MM.1S (cell line): ENCODE measurements around the gene HOMER3.

Source experiments
- DNase-seq: peaks from one replicate; pipeline ENCODE4 v3.0.0-alpha.2; 2015
- H2AFZ ChIP-seq: fragments of 300-600 bp; sonication (generic); 2 replicates; pipeline ENCODE4 v1.6.0; 2016; ENCODE audit warnings: antibody characterized with exemption, low read length
- H3F3A ChIP-seq: fragments of 300-600 bp; sonication (generic); 2 replicates; pipeline ENCODE4 v1.6.1; 2016; ENCODE audit warnings: mild to moderate bottlenecking, antibody characterized with exemption, low read length, moderate library complexity, mixed read lengths; ENCODE audit not compliant: insufficient read depth
- H3K27ac ChIP-seq: fragments of 300-600 bp; sonication (generic); 2 replicates; pipeline ENCODE4 v1.5.1; 2016; ENCODE audit warnings: mild to moderate bottlenecking, low read length
- H3K27me3 ChIP-seq: fragments of 300-600 bp; sonication (generic); replicated peaks from 2 replicates; pipeline ENCODE4 v1.6.0; 2016; ENCODE audit warnings: low read length; ENCODE audit not compliant: insufficient read depth
- H3K36me3 ChIP-seq: fragments of 300-600 bp; sonication (generic); replicated peaks from 2 replicates; pipeline ENCODE4 v1.6.1; 2016; ENCODE audit warnings: mild to moderate bottlenecking, low read length, mixed read lengths; ENCODE audit not compliant: insufficient read depth
- H3K4me1 ChIP-seq: fragments of 300-600 bp; sonication (generic); 2 replicates; pipeline ENCODE4 v1.6.1; 2016; ENCODE audit warnings: low read length, mixed read lengths
- H3K4me2 ChIP-seq: fragments of 300-600 bp; sonication (generic); 2 replicates; pipeline ENCODE4 v1.6.0; 2016; ENCODE audit warnings: low read depth, low read length
- H3K4me3 ChIP-seq: fragments of 300-600 bp; sonication (generic); 2 replicates; pipeline ENCODE4 v1.5.1; 2016; ENCODE audit warnings: low read length, mixed read lengths
- H3K79me2 ChIP-seq: fragments of 300-600 bp; sonication (generic); 2 replicates; pipeline ENCODE4 v1.6.1; 2016; ENCODE audit warnings: mixed run types, low read length, mixed read lengths
- H3K9ac ChIP-seq: fragments of 300-600 bp; sonication (generic); 2 replicates; pipeline ENCODE4 v1.6.1; 2016; ENCODE audit warnings: low read length, mixed read lengths
- H3K9me2 ChIP-seq: fragments of 300-600 bp; sonication (generic); replicated peaks from 2 replicates; pipeline ENCODE4 v1.6.1; 2016; ENCODE audit warnings: mild to moderate bottlenecking, low read length, mixed read lengths; ENCODE audit not compliant: insufficient read depth
- H3K9me3 ChIP-seq: fragments of 300-600 bp; sonication (generic); replicated peaks from 2 replicates; pipeline ENCODE4 v1.6.1; 2016; ENCODE audit warnings: mild to moderate bottlenecking, low read length, mixed read lengths; ENCODE audit not compliant: insufficient read depth
- H4K20me1 ChIP-seq: fragments of 300-600 bp; sonication (generic); 2 replicates; pipeline ENCODE4 v1.6.1; 2016; ENCODE audit warnings: mild to moderate bottlenecking, low read length, moderate library complexity, mixed read lengths; ENCODE audit not compliant: insufficient read depth
- CTCF ChIP-seq: fragments of 300-600 bp; sonication (generic); IDR thresholded peaks from 2 replicates; pipeline ENCODE4 v1.5.1; 2016; ENCODE audit warnings: antibody characterized with exemption, low read length, mixed read lengths
- EZH2 ChIP-seq: fragments of 300-600 bp; sonication (generic); optimal IDR thresholded peaks from 2 replicates; pipeline ENCODE3; 2017; ENCODE audit warnings: low read depth, mild to moderate bottlenecking, antibody characterized with exemption, low read length, mixed read lengths
- EZH2phosphoT487 ChIP-seq: fragments of 300-600 bp; sonication (generic); IDR thresholded peaks from 2 replicates; pipeline ENCODE4 v1.6.1; 2018; ENCODE audit warnings: antibody characterized with exemption, low read length

The HOMER3 gene

DNA sequence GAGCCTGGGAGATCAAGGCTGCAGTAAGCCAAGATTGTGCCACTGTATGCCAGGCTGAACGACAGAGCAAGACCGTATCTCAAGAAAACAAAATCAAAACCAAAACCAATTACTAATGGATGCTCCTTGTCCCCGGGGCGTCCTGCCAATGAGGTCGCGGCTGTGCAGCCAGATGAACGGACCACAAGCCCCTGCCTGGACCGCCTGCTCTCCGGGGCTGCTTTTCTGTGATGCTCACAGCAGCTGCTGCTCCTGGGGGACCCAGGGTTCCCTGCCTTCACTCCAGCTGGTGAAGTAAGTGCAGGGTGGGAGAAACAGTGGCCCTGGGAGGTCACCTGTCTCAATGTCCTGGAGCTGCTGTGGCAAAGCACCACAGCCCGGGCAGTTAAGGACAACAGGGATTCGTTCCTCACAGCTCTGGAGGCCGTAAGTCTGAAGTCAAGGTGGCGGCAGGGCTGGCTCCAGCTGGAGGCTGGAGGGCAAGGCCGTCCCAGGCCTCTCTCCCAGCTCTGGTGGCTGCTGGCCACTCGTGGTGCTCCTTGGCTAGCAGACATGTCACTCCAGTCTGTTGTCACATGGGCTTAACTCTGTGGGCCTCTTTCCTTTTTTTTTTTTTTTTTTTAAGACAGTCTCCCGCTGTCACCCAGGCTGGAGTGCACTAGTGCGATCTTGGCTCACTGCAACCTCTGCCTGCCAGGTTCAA, 31.9 kb downstream of the HOMER3 start:
- Histone ChIP-seq H3F3A (no peaks in the 10 kb centered on the region), H3K36me3 (peaks cover 8% of the 10 kb centered on the region; the same call in 1 of the 2 replicates), H3K27me3 (no peaks in the 10 kb centered on the region), H4K20me1 (no peaks in the 10 kb centered on the region), H3K27ac (no peak overlapping the region), H3K9ac (no peak overlapping the region), H2AFZ (no peak overlapping the region), H3K4me1 (no peaks in the 10 kb centered on the region), H3K4me2 (no peak overlapping the region), H3K9me2 (no peaks in the 10 kb centered on the region), H3K4me3 (no peak overlapping the region), H3K79me2 (peaks cover 24% of the 10 kb centered on the region), H3K9me3 (no peaks in the 10 kb centered on the region)
- no peak for TF ChIP-seq EZH2phosphoT487
- no peak for DNase-seq

DNA sequence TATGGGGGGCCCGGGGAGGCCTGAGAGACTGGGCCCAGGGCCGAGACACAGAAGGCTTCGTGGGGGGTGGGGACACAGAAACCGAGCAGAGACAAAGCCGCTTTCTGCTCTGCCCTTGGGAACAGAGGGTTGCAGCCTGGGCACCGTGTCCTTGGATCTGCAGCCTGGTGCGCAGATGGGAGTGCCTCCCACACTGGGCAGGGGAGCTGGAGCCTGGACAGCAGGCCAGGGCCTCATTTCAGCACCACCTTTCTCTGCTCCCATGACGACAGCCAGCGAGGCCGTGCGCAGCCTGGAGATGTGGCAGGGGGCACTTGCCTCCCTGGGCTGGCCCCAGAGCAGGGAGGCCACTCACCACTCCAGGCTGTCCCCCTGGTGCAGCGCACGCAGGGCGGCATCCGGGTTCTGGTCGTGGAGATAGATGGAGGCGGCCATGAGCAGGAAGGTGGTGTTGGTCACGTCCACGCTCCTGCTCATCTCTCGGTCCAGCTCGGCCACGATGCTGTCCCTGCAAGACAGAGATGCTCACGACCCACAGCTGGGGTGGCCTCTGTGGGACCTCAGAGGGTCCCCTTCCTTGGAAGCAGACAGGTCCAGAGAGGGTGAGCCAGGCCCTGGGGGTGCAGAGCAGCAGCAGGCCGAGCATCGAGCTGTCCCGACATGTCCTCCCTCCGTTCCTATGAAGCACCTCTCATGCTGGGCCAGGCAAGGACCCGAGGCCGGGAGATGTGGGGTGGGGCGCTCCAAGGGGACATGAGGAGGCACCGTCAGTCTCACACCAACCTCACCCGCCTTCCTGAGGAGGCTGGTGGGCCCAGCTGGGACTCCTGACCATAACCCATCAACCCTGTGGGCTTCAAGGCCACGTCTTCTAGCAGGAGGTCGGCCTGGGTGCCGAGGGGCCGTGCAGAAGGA, 34.2 kb downstream of the HOMER3 start:
- Histone ChIP-seq H3K9ac (no peak overlapping the region), H3K36me3 (no peaks in the 10 kb centered on the region), H3K4me2 (no peak overlapping the region)

DNA sequence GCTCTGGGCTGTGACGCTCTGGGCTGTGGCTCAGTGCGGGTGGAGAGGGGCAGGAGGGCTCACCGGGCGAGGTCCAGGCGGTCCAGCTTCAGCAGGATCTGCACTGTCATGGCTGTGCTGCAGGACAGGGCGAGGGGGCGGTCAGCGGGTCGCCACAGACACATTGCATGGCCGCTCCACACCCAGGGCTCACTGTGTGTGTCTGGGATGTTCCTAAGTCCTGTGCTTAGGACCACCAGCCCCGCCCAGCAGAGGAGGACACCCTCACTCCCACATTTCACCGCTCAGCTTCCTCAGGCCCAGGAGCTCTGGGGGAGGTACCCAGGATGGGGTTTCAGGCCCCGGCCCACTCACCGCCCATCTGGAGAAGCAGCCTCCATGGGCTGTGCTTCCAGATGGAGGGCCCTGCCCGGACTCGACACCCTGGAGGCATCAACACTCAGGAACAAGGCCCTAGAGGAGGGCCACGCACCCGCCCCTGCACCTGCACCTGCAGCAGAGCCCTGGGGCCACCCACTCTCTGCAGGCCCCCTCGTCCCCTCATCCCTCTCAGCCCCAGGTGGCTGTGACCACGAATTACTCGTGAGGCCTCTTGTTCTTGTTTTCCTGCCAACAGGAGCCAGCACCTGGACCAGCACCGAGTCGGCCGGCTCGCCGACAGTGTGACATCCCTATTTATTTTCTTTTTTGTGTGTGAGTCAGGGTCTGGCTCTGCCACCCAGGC, 35.3 kb downstream of the HOMER3 start:
- no peaks in the 10 kb centered on the region for H3K27me3 ChIP-seq
- no peaks in the 10 kb centered on the region for H3F3A ChIP-seq
- no peak overlapping the region for H3K27ac ChIP-seq
- no peak overlapping the region for H3K4me2 ChIP-seq
- TF ChIP-seq CTCF (no peak), EZH2phosphoT487 (no peak), EZH2 (no peak)
- no peak overlapping the region for H2AFZ ChIP-seq
- H3K4me1 ChIP-seq, result no peaks in the 10 kb centered on the region
- H3K4me3 ChIP-seq, result no peak overlapping the region
- no peaks in the 10 kb centered on the region for H4K20me1 ChIP-seq
- no peak overlapping the region for H3K9ac ChIP-seq
- H3K9me2 ChIP-seq, result no peaks in the 10 kb centered on the region
- no peaks in the 10 kb centered on the region for H3K9me3 ChIP-seq
- DNase-seq, result no peak
- no peaks in the 10 kb centered on the region for H3K36me3 ChIP-seq
- 0 out of 2 replicates have a peak, but pooled peaks cover 2% of the 10 kb centered on the region for H3K79me2 ChIP-seq

More for the DNA sequence above, 34.2 kb downstream of the HOMER3 start:
- H2AFZ ChIP-seq, result no peak overlapping the region
- no peak for DNase-seq
- no peaks in the 10 kb centered on the region for H3K27me3 ChIP-seq
- peaks cover 8% of the 10 kb centered on the region; the same call in 1 of the 2 replicates for H3K79me2 ChIP-seq
- H3K4me1 ChIP-seq, result no peaks in the 10 kb centered on the region
- no peak overlapping the region for H3K4me3 ChIP-seq
- no peaks in the 10 kb centered on the region for H3F3A ChIP-seq
- TF ChIP-seq EZH2phosphoT487 (no peak), EZH2 (no peak), CTCF (no peak)
- H3K9me3 ChIP-seq, result no peaks in the 10 kb centered on the region
- no peak overlapping the region for H3K27ac ChIP-seq
- no peaks in the 10 kb centered on the region for H3K9me2 ChIP-seq
- H4K20me1 ChIP-seq, result no peaks in the 10 kb centered on the region
